IMR-90 (cell line): ENCODE measurements around the gene CD151. TPM values are rescaled to one million over a fixed set of nuclear protein-coding genes. Genes with fewer than 3 reads are reported as not detected.

ENCODE experiments used
- ATAC-seq: fragments of 200-7000 bp; cut with Tn5 transposase; 2 replicates; pipeline ENCODE4 v1.9.1; 2020; ENCODE audit warnings: low read depth, mild to moderate bottlenecking, moderate library complexity
- BruUV-seq: library from RNA; stranded (reverse); fragments of 400-500 nt; replicated peaks from 2 replicates; lab custom pipeline; 2021; lab: Mats Ljungman, UMichigan
- CTCF ChIA-PET: fragments of 300-600 bp; formaldehyde crosslinking; extraction: SDS; loops from one replicate; lab custom pipeline; 2021; ENCODE audit warnings: antibody characterized with exemption; lab: Yijun Ruan, JAX
- POLR2A ChIA-PET: fragments of 300-600 bp; sonication (Branson Sonifier 250); formaldehyde crosslinking; loops from one replicate; lab custom pipeline; 2022; ENCODE audit warnings: antibody characterized with exemption; ENCODE audit not compliant: unreplicated experiment; lab: Charles Lee
- DNase-seq: peaks from one replicate; pipeline ENCODE4 v3.0.0; 2013
- H2AFZ ChIP-seq: replicated peaks from 2 replicates; pipeline ENCODE3; 2013; ENCODE audit warnings: low read length, mild to moderate bottlenecking; ENCODE audit not compliant: poor library complexity
- H2AK5ac ChIP-seq: 2 replicates; pipeline ENCODE4 v1.6.1; 2013; ENCODE audit warnings: low read depth, low read length, inconsistent platforms
- H2AK9ac ChIP-seq: replicated peaks from 2 replicates; pipeline ENCODE3; 2013; ENCODE audit warnings: mild to moderate bottlenecking, low read depth, low read length, moderate library complexity; ENCODE audit not compliant: poor library complexity
- H2BK120ac ChIP-seq: 2 replicates; pipeline ENCODE4 v1.6.1; 2013; ENCODE audit warnings: low read depth, low read length, inconsistent platforms
- H2BK15ac ChIP-seq: 3 replicates; pipeline ENCODE4 v1.6.1; 2013; ENCODE audit warnings: low read depth, low read length, inconsistent platforms
- H2BK20ac ChIP-seq: 2 replicates; pipeline ENCODE4 v1.6.1; 2013; ENCODE audit warnings: low read depth, mild to moderate bottlenecking, inconsistent platforms, low read length, moderate library complexity
- H2BK5ac ChIP-seq: 2 replicates; pipeline ENCODE4 v1.6.1; 2013; ENCODE audit warnings: mild to moderate bottlenecking, low read depth, low read length, inconsistent platforms; ENCODE audit not compliant: poor library complexity, severe bottlenecking
- H3K14ac ChIP-seq: replicated peaks from 2 replicates; pipeline ENCODE4 v1.6.1; 2013; ENCODE audit warnings: low read depth, low read length, inconsistent platforms
- H3K18ac ChIP-seq: 2 replicates; pipeline ENCODE4 v1.6.1; 2013; ENCODE audit warnings: low read depth, low read length, control low read depth
- H3K23ac ChIP-seq: 2 replicates; pipeline ENCODE4 v1.6.1; 2013; ENCODE audit warnings: low read depth, low read length, inconsistent platforms
- H3K27ac ChIP-seq: 2 replicates; pipeline ENCODE4 v1.5.1; 2013; ENCODE audit warnings: mild to moderate bottlenecking, control low read depth, low read length; ENCODE audit not compliant: insufficient read depth
- H3K27me3 ChIP-seq: 2 replicates; pipeline ENCODE4 v1.6.1; 2013; ENCODE audit warnings: low read length; ENCODE audit not compliant: control insufficient read depth, insufficient read depth
- H3K36me3 ChIP-seq: 2 replicates; pipeline ENCODE4 v1.6.1; 2013; ENCODE audit warnings: low read length, mixed read lengths; ENCODE audit not compliant: control insufficient read depth, insufficient read depth
- H3K4ac ChIP-seq: 2 replicates; pipeline ENCODE4 v1.6.1; 2013; ENCODE audit warnings: low read depth, low read length, inconsistent platforms
- H3K4me1 ChIP-seq: 2 replicates; pipeline ENCODE4 v1.6.1; 2013; ENCODE audit warnings: low read length, mixed read lengths; ENCODE audit not compliant: control insufficient read depth, insufficient read depth
- H3K4me2 ChIP-seq: 2 replicates; pipeline ENCODE4 v1.6.1; 2013; ENCODE audit warnings: low read depth, mild to moderate bottlenecking, control low read depth, low read length, moderate library complexity
- H3K4me3 ChIP-seq: 2 replicates; pipeline ENCODE4 v1.5.1; 2013; ENCODE audit warnings: low read depth, mild to moderate bottlenecking, control low read depth, low read length, moderate library complexity; ENCODE audit not compliant: insufficient read depth
- H3K56ac ChIP-seq: 2 replicates; pipeline ENCODE4 v1.6.1; 2013; ENCODE audit warnings: low read length, inconsistent platforms; ENCODE audit not compliant: insufficient read depth; ENCODE audit errors: extremely low read depth
- H3K79me1 ChIP-seq, 2 experiments: 2 replicates each; pipeline ENCODE4 v1.6.1; 2013; ENCODE audit warnings: low read length in 2 of 2, inconsistent platforms in 1 of 2, low read depth in 1 of 2
- H3K9ac ChIP-seq: 2 replicates; pipeline ENCODE4 v1.6.1; 2013; ENCODE audit warnings: low read depth, low read length, control low read depth
- H3K9me1 ChIP-seq: 2 replicates; pipeline ENCODE4 v1.6.1; 2013; ENCODE audit warnings: low read length, inconsistent platforms; ENCODE audit not compliant: insufficient read depth
- H3K9me3 ChIP-seq: 2 replicates; pipeline ENCODE4 v1.6.1; 2013; ENCODE audit warnings: low read length; ENCODE audit not compliant: control insufficient read depth, insufficient read depth
- H4K20me1 ChIP-seq: 2 replicates; pipeline ENCODE4 v1.6.1; 2013; ENCODE audit warnings: low read length, inconsistent platforms; ENCODE audit not compliant: insufficient read depth
- H4K5ac ChIP-seq: 2 replicates; pipeline ENCODE4 v1.6.1; 2013; ENCODE audit warnings: mild to moderate bottlenecking, low read depth, low read length, control low read depth
- H4K8ac ChIP-seq, 2 experiments: 2 replicates each; pipeline ENCODE4 v1.6.1; 2013; ENCODE audit warnings: low read depth in 2 of 2, low read length in 2 of 2, control low read depth in 1 of 2, inconsistent platforms in 1 of 2
- H4K91ac ChIP-seq: 2 replicates; pipeline ENCODE4 v1.6.1; 2013; ENCODE audit warnings: low read depth, low read length, inconsistent platforms; ENCODE audit not compliant: insufficient read depth
- BHLHE40 ChIP-seq: fragments of 150-350 bp; IDR thresholded peaks from 2 replicates; pipeline ENCODE4 v1.6.1; 2016; ENCODE audit warnings: mild to moderate bottlenecking, low read depth, low read length
- CEBPB ChIP-seq: IDR thresholded peaks from 2 replicates; pipeline ENCODE4 v1.6.1; 2012; ENCODE audit warnings: low read depth, low read length, improper control_type of control experiment
- CHD1 ChIP-seq: IDR thresholded peaks from 2 replicates; pipeline ENCODE4 v1.6.1; 2012; ENCODE audit warnings: low read depth, low read length, improper control_type of control experiment
- FOS ChIP-seq: fragments of 150-350 bp; IDR thresholded peaks from 2 replicates; pipeline ENCODE4 v1.6.1; 2016; ENCODE audit warnings: low read depth, low read length
- MAFK ChIP-seq: IDR thresholded peaks from 2 replicates; pipeline ENCODE4 v1.6.1; 2012; ENCODE audit warnings: low read depth, low read length, improper control_type of control experiment
- NFE2L2 ChIP-seq: fragments of 150-350 bp; IDR thresholded peaks from 2 replicates; pipeline ENCODE4 v1.6.1; 2016; ENCODE audit warnings: low read depth, mild to moderate bottlenecking, low read length
- RCOR1 ChIP-seq: IDR thresholded peaks from 2 replicates; pipeline ENCODE4 v1.6.1; 2012; ENCODE audit warnings: mild to moderate bottlenecking, low read length, improper control_type of control experiment; ENCODE audit not compliant: insufficient replicate concordance
- RFX5 ChIP-seq: IDR thresholded peaks from 2 replicates; pipeline ENCODE4 v1.8.0; 2012; ENCODE audit warnings: low read depth, mild to moderate bottlenecking, low read length, moderate library complexity
- WGBS, 2 experiments: methylation state at CpG; one replicate each; pipeline versions ENCODE4 v1.1.5 to v1.1.7; 2013; ENCODE audit warnings: missing lambda C conversion rate in 2 of 2; ENCODE audit not compliant: insufficient read length in 1 of 2; ENCODE audit errors: extremely low coverage in 2 of 2; 5-methylcytosine and 5-hydroxymethylcytosine counted together
- dilution Hi-C: fragments of 300-500 bp; cut with HindIII; formaldehyde crosslinking; loops from one replicate; pipeline ENCODE4 v1.14.3; 2018; ENCODE audit warnings: low sequenced_read_pairs; ENCODE audit not compliant: unreplicated experiment
- in situ Hi-C: fragments of 300-500 bp; cut with MboI; formaldehyde crosslinking; loops from 3 replicates; pipeline ENCODE4 v1.14.3; 2019; ENCODE audit warnings: low sequenced_read_pairs, inconsistent platforms, mixed read lengths
- intact Hi-C: fragments of 100-400 bp; cut with micrococcal nuclease; formaldehyde crosslinking; loops from 2 replicates; pipeline ENCODE4 v1.10.0; 2022
- polyA plus RNA-seq, 3 experiments: library from polyadenylated mRNA; depleted of rRNA; stranded (reverse); fragments of >200 nt; gene quantifications; 2 replicates each; pipeline ENCODE4 v1.2.3, GENCODE V29; 2012; ENCODE audit warnings: low replicate concordance in 1 of 3
- total RNA-seq: library from RNA; depleted of rRNA; stranded (reverse); fragments of >200 nt; gene quantifications from 2 replicates; pipeline ENCODE4 v1.2.3, GENCODE V29; 2012
- TF ChIP-seq, protein P1 (sequence below): conservative IDR thresholded peaks from 2 replicates; pipeline ENCODE4 v1.5.1; 2012; ENCODE audit warnings: mild to moderate bottlenecking, low read depth, low read length, improper control_type of control experiment

The CD151 gene
- total and polyA plus RNA-seq, 2 of the 4 experiments (the other 2 are of a cell fraction) = 1,150 to 1,267 TPM

GRCh38 chr11:829176-829846 lies 3.4 kb upstream of the CD151 start:
- WGBS, 2 experiments = 17% methylated on average over 27 of the region's 40 CpGs; no CpG with 5 or more reads in 1 of the 2 experiments

More at GRCh38 chr11:829176-829846, 3.4 kb upstream of the CD151 start:
- H4K5ac ChIP-seq = no peak overlapping the region; the same call in 1 of the 2 replicates
- no TSS peak for BruUV-seq
- H2AK9ac ChIP-seq = peak overlapping the region; percentile 60
- 0 out of 2 replicates have a peak, but pooled peaks have one; percentile 2 for ATAC-seq
- no peaks in the 10 kb centered on the region for H3K9me3 ChIP-seq
- 0 out of 2 replicates have a peak overlapping the region, but pooled peaks have one; percentile 39 for H3K14ac ChIP-seq
- H3K27me3 ChIP-seq = peaks cover 6% of the 10 kb centered on the region; the same call in 1 of the 2 replicates
- H4K91ac ChIP-seq = peak overlapping the region; percentile 71
- peaks cover 28% of the 10 kb centered on the region for H3K4me1 ChIP-seq
- H4K8ac ChIP-seq = peak overlapping the region; percentile 87 to 95; a peak in 3 of 4 replicates
- H2BK20ac ChIP-seq = no peak overlapping the region
- H3K9me1 ChIP-seq = peaks cover 7% of the 10 kb centered on the region; the same call in 1 of the 2 replicates
- in situ Hi-C loops = no loop called here
- ChIA-PET POLR2A (no interaction called here), CTCF (no interaction called here)
- no peak overlapping the region for H3K4me3 ChIP-seq
- 0 out of 2 replicates have a peak overlapping the region, but pooled peaks have one; percentile 52 for H2AK5ac ChIP-seq
- H3K4me2 ChIP-seq = peak overlapping the region; percentile 51
- no peak overlapping the region for H3K56ac ChIP-seq
- intact Hi-C loops = no loop called here
- H3K27ac ChIP-seq = no peak overlapping the region; the same call in 1 of the 2 replicates
- H2BK120ac ChIP-seq = peak overlapping the region; percentile 18; the same call in 1 of the 2 replicates
- H4K20me1 ChIP-seq = peaks cover 33% of the 10 kb centered on the region
- no peak overlapping the region for H3K9ac ChIP-seq
- dilution Hi-C loops = no loop called here
- H2AFZ ChIP-seq = peak overlapping the region; percentile 90
- TF ChIP-seq CEBPB = no peak
- no peak for TF ChIP-seq RFX5
- no peak for TF ChIP-seq NFE2L2
- no peak for TF ChIP-seq CHD1
- no peak for TF ChIP-seq BHLHE40
- no peak for TF ChIP-seq FOS
- TF ChIP-seq, protein P1, sequence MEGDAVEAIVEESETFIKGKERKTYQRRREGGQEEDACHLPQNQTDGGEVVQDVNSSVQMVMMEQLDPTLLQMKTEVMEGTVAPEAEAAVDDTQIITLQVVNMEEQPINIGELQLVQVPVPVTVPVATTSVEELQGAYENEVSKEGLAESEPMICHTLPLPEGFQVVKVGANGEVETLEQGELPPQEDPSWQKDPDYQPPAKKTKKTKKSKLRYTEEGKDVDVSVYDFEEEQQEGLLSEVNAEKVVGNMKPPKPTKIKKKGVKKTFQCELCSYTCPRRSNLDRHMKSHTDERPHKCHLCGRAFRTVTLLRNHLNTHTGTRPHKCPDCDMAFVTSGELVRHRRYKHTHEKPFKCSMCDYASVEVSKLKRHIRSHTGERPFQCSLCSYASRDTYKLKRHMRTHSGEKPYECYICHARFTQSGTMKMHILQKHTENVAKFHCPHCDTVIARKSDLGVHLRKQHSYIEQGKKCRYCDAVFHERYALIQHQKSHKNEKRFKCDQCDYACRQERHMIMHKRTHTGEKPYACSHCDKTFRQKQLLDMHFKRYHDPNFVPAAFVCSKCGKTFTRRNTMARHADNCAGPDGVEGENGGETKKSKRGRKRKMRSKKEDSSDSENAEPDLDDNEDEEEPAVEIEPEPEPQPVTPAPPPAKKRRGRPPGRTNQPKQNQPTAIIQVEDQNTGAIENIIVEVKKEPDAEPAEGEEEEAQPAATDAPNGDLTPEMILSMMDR = no peak
- TF ChIP-seq RCOR1 = no peak
- TF ChIP-seq MAFK = no peak
- H3K36me3 ChIP-seq = peaks cover 14% of the 10 kb centered on the region; the same call in 1 of the 2 replicates
- H3K79me1 ChIP-seq = peaks cover 5 to 20% of the 10 kb centered on the region in 2 experiments
- no peak overlapping the region for H3K18ac ChIP-seq
- peak overlapping the region; percentile 43 for H3K4ac ChIP-seq
- no peak overlapping the region for H2BK15ac ChIP-seq
- no peak for DNase-seq
- H3K23ac ChIP-seq = peak overlapping the region; percentile 34; the same call in 1 of the 2 replicates
- H2BK5ac ChIP-seq = peak overlapping the region; percentile 56
